ENCODE results near the gene MIDN.

DNA sequence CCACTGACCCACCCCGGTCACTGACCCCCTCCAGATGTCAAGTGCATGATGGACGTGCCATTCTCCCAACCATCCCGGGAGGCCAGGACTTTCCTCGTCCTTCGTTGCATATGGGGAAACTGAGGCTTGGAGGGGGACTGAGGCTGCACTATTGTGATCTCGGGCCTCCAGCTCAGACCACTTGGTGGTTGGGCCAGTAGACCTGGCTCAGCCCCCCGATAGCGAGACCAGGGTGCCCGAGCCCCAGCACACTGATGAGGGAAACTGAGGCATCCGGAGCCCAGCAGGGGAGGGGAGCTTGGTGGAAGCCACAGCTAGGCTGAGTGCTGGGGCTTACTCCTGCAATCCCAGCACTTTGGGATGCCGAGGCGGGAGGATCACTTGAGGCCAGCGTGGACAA, 47.7 kb downstream of the MIDN start:
- no peak for TF ChIP-seq POLR2AphosphoS5 (IDR thresholded peaks at IDR 0.05; ENCODE audit: insufficient read depth in 1 of 2, low read depth in 1 of 2)
- TF ChIP-seq, protein P1, sequence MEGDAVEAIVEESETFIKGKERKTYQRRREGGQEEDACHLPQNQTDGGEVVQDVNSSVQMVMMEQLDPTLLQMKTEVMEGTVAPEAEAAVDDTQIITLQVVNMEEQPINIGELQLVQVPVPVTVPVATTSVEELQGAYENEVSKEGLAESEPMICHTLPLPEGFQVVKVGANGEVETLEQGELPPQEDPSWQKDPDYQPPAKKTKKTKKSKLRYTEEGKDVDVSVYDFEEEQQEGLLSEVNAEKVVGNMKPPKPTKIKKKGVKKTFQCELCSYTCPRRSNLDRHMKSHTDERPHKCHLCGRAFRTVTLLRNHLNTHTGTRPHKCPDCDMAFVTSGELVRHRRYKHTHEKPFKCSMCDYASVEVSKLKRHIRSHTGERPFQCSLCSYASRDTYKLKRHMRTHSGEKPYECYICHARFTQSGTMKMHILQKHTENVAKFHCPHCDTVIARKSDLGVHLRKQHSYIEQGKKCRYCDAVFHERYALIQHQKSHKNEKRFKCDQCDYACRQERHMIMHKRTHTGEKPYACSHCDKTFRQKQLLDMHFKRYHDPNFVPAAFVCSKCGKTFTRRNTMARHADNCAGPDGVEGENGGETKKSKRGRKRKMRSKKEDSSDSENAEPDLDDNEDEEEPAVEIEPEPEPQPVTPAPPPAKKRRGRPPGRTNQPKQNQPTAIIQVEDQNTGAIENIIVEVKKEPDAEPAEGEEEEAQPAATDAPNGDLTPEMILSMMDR (IDR thresholded peaks at IDR 0.05) = no peak

Data from vagina (tissue), 2 donors.